ENCODE results near the gene PANK4.

- TF ChIP-seq POLR2A (IDR thresholded peaks at IDR 0.05; ENCODE audit: low read length) (no peak), GATA1 (IDR thresholded peaks at IDR 0.05; ENCODE audit: low read depth, low read length) (no peak)
Observed at GRCh38 chr1:2458687-2459086, 67.7 kb downstream of the PANK4 start.

All from erythroblast (primary cell).